DLD1 (cell line): Measurements from ENCODE around the gene C7orf57.

ENCODE experiments used
- in situ Hi-C: cut with HindIII; loops from 2 replicates; pipeline ENCODE4 v1.10.0; 2017; ENCODE audit warnings: low sequenced_read_pairs

Gene C7orf57

DNA sequence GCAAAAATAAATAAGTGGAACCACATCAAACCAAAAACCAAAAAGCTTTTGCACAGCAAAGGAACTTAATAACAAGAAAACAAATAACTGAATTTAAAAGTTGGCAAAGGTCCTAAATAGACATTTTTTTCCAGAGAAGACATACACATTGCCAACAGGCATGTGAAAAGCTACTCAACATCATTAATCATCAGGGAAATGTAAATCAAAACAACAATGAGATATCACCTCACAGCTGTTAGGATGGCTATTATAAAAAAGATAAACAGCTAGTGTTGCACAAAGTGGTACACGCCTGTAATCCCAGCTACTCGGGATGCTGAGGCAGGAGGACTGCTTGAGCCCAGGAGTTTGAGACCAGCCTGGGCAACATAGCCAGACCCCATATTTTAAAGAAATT is 4.2 kb upstream of the C7orf57 start:
- in situ Hi-C loops, result no loop called here

DNA sequence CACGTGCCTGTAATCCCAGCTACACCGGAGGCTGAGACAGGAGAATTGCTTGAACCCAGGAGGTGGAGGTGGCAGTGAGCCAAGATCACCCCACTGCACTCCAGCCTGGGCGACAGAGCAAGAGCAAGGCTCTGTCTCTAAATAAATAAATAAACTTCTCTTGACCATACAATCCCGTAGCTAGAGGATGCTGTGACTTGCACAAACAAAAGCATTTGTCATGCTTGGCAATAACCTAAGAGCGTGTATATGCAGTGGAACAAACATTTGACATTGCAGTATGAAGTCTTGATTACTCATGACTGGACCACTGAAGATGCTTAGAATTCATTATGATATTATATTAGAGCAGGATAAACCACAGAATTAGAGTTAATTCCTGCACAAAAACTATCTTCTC is 1.4 kb upstream of the C7orf57 start:
- in situ Hi-C loops, result no loop called here

DNA sequence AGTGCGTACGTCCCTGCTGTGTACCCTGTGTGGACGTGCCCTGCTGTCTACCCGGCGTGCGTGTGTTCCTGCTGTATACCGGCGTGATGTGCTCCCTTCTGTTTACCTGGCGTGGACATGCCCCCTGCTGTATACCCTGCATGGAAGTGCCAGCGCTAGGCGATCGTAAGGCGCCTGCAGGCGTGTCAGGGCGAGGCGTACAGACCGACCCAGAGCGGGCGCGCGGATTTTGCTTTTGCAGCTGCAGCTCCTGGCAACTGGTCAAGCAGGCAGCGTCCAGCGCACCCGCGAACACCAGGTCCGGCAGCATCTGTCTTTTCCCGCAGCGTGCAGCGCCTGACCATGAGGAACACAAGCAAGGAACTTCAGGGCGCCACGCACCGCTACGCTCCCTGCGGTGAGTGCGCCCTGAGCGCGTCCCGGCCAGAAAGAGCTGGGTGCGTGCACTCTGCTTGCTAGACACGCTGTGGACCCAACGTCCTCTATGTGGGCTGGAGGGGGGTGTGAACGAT is 680 bp downstream of the C7orf57 start:
- in situ Hi-C loops, result no loop called here

DNA sequence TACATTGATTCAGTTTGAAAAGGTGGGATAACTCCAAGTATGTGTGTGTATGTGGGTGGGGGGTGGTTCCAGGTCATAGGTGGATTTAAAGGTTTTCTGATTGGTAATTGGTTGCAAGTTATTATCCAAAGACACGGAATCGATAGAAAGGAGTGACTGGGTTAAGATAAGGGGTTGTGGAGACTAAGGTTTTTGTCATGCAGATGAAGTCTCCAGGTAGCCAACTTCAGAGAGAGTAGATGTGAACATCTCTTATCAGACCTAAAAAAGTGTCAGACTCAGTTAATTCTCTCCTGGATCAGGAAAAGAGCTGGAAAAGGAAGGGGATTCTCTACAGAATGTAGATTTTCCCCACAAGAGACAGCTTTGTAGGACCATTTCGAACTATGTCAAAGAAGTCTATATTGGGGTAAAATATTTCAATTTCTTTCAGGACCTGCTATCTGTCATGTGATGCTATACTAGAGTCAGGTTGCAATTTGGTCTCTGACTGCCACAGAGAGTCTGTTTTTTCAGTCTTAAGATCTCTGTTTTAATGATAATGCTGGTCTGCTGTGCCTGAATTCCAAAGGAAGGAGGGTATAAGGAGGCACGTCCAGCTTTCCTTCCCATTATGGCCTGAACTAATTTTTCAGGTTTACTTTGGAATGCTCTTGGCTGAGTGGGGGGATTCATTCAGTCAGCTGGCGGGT is 3.6 kb downstream of the C7orf57 start:
- in situ Hi-C loops, result no loop called here

DNA sequence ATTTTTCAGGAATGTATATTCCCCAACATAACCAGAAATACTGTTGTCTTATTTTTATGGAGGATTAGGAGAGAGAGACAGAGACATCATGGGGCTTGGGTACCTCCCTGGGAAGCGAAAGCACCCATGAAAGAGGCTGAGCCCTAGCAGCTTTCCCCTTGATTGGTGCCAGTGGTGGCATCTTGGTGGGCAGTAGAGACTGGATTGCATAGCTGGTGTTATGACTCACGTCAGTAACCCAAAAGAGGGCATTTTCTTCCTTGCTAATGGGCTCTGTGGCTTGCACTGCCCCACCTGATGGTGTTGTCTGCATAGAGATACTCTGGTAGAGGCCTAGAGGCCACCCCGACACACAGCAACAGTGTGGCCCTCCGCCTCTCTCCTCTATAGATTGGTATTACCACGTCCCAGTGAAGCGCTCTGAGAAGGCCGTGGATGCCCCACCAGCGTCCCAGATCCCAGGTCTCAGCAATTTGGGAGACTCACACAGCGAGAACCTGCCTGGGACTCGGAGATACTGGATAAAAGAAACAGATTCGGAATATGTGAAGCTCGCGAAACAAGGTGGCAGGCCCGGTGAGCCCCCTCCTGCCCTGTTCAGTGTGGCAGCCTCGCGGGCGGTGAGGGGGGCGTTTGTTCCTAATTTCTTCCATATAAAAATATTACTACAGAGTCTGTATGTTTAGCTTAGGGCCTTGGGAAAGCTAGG is 5.8 kb downstream of the C7orf57 start:
- in situ Hi-C loops, result no loop called here

DNA sequence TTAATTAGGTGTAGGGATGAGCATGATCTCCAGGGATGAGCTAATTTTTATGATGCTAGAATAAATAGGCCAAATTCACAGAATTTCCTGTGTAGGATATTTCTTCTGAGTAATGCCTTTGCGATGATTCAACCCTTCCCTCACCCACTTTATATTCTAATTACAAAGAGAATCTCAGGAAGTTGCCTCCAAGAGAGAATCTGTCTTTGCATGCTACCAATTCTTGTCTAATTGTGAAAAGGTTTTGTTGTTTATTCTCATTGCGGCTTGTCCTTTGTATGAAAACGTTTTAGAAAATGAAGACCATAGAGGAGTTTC is 6.3 kb downstream of the C7orf57 start:
- in situ Hi-C loops, result no loop called here

DNA sequence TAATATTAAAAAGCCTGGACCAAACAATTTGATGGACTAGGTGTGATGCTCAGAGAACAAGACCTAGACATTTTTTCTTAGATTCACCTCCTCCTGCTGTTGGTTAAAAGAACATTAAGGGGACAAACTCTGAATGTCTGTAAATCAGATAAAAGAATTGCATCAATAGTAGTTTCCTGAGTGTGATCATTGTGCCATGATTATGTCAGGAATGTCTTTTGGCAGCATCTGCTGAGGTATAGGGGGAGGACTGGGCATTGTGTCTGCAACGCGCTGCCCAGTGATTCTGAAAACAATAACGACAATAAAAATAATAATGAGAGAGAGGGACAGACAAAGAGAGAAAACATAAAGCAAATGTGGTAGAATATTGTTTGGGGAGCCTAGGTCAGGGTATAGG is 6.9 kb downstream of the C7orf57 start:
- in situ Hi-C loops, result no loop called here

DNA sequence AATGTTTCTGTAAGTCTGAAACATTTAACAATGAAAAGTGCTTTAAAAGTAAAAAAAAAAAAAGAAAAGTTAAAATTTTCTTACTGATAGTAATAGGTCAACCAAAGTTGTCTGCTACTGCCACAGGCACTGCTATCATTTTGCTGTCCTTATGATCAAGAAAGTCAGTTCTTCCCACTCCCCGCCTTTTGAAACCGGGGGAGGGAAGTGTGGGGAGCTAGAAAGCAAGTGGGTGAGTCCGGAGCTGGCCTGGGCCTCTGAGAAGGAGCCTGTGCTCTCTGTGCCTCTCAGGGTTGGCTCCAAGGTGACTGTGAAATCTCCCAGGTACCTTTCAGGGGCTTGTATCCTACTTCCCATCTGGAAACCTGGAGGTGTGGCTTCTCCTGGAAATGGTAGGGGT is 7.3 kb downstream of the C7orf57 start:
- in situ Hi-C loops, result no loop called here

DNA sequence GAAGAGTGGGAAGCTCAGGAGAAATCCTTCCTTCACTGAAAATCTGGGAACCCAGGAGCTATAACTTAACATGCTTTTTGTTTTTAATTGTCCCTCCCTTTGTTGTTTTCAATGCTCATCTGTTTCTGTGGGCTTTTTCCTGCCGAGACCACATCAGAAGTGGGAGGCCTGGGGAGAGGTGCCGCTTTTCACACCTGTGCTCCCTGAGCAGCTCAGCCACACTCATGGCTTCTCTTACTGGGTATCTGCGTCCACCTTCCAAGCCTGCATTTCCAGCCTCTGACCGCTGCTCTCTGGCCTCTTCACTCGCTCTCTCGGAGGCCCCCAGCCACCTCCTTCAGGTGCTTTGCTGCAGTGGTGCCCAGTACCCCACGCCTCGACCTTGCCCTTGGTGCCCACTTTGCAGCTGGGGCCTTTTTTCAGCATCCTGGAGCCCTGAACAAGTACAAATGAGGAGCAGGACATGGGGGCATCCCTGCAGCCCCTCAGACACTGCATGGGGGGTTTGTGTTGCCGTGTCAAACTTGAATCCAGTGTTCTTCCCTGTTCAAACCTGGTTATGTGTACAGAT is 9.9 kb downstream of the C7orf57 start:
- in situ Hi-C loops, result no loop called here

DNA sequence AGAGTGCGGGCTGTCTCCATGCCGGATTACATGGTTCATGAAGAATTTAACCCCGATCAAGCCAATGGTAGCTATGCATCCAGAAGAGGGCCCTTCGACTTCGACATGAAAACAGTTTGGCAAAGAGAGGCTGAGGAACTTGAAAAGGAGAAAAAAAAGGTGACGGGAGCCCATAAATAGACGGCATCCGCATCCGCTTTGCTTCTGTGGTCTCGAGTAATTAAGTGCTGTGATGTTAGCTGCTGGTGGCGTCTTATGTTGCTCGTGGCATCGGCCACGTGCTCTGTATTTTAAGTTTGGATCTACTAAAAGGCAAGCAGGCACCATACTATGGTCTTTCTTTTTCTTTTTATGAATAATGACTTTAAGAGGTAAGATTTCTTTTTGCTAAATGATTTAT is 11.1 kb downstream of the C7orf57 start:
- in situ Hi-C loops, result no loop called here

DNA sequence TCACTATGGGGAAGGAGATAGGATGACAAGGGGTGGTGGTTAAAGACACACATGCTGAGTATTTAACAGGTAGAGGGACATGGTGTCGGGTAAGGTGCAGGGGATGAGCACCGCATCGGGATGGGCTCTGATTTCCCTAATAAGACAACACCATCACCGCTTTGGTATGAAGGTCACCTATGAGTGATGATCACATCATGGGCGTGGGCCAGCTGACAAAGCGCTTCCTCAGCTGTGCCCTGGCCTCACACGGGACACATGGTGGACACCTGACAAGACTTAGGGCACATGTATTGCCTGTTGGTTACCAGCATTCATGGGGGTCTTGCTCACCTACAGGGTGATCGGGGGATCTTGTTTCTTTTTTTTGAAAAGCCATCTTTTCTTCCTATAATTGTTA is 12.8 kb downstream of the C7orf57 start:
- in situ Hi-C loops, result no loop called here

DNA sequence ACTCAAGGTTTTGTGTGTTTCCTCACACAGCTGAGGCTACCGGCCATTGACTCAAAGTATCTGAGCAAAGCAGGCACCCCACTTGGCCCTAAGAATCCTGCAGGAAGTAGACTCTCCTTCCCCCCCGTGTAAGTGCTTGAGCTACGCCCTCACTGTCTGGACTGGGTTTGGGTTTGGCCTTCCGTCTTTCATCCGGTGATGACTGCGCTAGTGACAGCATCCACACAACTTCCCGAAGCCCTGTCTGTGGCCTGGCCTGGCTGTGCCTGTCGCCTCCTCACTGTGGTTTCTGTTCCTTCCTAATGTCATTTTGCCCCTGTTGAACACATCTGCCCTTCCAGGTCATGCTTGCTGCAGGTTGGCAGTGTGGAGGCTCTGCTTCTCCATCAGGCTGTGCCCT is 14.5 kb downstream of the C7orf57 start:
- in situ Hi-C loops, result no loop called here

DNA sequence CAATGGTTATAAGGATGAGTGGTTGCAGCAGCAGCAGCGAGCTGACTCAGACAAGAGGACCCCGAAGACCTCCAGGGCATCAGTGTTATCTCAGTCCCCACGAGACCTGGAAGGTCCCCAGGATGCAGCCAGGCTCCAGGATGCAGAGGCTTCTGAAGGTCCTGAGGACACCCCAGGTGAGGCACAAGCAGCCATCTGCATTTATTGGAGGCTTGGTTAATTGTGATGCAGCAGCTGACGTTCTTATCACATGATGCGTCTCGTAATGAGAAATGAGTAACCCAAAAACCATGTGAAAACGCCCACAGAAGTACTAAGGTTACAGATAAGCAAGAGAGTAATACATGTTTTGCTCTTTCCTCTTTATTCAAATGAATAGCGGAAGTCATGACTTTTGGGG is 17.4 kb downstream of the C7orf57 start:
- in situ Hi-C loops, result no loop called here

DNA sequence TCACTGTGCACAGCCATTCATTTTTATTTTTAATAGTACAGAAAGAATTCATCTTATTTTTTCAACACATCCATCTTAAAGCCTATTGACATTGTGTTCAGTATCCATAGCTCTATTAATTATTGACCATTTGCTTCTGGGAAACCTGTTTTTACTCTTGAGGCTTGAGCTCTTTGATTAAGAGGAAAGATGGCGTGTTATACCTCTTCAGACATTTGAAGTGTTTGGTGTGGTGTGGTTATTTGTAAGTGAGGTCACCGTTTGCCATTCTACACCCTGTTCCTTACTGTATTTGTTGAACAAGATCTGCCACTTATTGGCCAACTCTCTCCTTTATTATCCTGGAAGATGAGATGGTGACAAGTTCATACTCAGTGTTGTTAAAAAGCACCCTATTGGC is 18.4 kb downstream of the C7orf57 start:
- in situ Hi-C loops, result no loop called here

DNA sequence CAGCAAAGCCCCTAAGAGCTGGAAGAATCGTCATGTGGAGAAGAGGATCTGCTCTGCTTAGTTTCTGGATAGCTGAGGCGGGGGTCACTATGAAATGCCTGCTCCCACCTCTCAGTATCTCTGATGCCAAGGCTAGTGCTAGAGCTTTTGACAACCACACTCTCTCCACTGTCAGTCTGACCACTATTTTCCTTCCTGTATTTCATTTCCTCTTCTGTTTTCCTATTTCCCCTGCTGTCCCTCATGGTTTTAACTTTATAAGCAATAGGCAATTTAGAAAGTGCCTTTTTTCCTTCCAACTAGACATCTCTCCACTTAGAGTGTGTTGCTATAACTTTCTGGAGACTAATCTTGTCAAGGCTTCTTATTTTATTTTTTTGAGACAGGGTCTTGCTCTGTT is 23.6 kb downstream of the C7orf57 start:
- in situ Hi-C loops, result no loop called here

DNA sequence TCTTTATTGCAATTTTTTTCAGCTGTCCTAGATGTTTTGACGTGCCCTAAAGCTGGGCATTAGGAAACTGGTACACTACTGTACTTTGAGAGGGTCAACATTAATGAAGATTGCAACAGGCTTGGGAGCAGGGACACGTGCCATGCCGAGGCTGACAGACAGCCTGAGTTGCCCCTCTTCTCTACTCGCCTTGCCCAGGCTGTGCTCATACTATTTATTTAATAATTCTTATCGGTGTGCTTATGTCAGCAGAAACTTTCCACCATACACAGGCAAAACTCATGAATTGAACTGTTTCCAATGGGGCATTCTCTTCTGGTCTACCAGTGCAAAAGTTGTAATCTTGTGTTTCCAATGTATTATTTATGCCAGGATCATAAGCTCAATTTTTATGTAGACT is 24.4 kb downstream of the C7orf57 start:
- in situ Hi-C loops, result no loop called here

DNA sequence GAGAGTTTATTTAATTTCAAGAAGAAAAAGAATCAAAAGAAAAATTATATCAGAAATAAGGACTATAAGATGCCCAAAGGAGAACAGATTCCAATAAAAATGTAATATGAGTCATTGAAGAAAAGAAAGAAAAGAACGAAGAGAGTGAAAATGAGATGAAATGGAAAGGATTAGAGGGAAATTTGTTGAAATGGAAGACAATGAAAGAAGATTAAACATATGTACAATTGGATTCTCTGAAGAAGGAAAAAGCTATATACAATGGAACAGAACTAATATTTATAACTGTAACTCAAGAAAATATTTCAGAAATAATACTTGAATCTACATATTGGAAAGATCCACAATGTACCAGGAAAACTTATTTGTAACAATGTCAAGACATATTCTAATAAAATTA is 28.6 kb downstream of the C7orf57 start:
- in situ Hi-C loops, result no loop called here

DNA sequence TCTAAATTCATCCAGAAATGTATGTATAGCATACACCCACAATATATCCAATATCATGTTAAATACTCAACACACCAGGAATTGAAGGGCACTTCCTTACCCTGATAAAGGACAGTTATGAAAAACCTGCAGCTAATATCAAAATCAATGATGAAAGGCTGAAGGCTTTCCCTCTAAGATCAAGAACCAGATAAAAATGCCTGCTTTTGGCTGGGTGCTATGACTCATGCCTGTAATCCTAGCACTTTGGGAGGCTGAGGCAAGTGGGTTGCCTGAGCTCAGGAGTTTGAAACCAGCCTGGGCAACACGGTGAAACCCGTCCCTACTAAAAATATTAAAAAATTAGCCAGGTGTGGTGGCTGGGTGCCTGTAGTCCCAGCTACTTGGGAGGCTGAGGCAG is 32.1 kb downstream of the C7orf57 start:
- in situ Hi-C loops, result no loop called here

DNA sequence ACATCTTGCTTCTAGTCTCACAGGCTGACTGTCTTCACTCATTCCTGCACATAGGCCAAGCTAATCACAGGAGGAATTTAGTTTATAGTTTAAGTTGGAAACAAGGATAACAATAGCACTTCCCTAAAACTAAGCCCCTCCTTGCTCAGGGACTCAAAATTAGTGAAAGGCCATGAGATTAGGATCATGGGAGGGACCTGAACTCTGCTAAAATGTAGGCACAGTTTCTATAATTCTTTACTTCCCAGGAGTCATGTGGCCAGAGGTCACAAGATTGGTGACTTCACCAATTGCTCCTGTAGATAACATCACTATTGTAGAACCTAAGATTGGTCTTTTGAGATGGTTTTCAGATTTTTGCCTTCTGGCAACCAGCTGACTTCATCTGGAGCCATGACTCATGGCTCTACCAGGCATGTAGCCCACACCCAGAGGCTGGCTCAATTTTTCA is 38.9 kb downstream of the C7orf57 start:
- in situ Hi-C loops, result no loop called here

DNA sequence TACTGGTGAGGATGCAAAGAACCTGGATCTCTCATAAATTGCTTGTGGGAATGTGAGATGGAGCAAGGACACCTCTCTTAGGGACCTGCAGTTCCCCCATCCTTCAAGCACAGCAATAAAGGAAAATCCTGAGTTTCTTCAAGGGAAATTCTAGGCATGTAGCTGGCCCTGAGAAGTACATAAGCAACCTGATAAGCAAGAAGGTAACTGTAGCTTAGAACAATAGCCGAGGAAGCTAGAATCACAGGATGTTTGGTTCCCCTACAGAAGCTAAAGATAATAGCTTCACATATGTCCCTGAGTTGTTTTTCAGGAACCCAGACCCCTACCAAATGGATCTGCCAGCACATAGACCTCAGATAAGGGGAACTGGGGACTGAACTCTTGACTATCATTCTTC is 42.1 kb downstream of the C7orf57 start:
- in situ Hi-C loops, result loop anchor here (25.0 kb wide), 1 partner anchor 90 kb away; the partner anchor contains the start of gene HUS1

DNA sequence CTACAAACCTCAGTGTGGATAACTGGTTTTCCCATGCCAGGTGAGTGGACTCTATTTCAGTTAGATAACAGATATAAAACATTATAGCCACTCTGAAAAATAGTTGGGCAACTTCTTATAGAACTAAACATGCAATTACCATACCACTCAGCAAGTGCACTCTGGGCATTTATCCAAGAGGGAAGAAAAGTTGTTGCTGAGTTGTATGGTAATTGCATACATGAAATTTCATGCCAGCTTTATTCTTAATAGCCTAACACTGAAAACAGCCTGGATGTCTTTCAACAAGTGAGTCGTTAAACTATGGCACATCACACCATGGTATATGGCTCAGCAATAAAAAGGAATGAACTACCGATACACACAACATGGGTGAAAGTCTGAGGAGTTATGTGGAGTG is 43.1 kb downstream of the C7orf57 start:
- in situ Hi-C loops, result loop anchor here (25.0 kb wide), 1 partner anchor 91 kb away; the partner anchor contains the start of gene HUS1

DNA sequence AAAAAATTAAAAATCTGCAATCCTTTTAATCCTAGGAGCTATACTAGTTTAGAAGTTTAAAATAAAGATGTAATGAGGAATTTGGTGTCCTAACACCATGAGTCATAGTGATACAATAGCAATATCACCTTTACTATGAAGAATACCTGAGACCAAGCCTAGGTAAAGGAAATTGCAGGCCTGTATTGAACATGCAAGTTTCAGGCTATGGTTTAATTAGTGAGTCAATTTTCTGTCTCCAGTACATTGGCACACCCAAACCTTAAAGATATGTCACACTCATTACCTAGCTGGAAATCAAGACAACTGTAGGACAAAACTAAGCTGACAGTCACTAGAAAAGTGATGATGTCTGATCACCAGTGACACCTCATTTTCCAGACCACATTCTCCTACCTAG is 47.0 kb downstream of the C7orf57 start:
- in situ Hi-C loops, result loop anchor here (25.0 kb wide), 1 partner anchor 95 kb away; the partner anchor contains the start of gene HUS1
